Erythroblast (primary cell): ENCODE data around the gene TTC21B.

ENCODE experiments used
- GATA1 ChIP-seq: IDR thresholded peaks from 2 replicates; pipeline ENCODE4 v1.6.1; 2011; ENCODE audit warnings: low read depth, mild to moderate bottlenecking, control low read depth, low read length, moderate library complexity
- POLR2A ChIP-seq: IDR thresholded peaks from 2 replicates; pipeline ENCODE4 v1.6.1; 2011; ENCODE audit warnings: mild to moderate bottlenecking, low read length

DNA sequence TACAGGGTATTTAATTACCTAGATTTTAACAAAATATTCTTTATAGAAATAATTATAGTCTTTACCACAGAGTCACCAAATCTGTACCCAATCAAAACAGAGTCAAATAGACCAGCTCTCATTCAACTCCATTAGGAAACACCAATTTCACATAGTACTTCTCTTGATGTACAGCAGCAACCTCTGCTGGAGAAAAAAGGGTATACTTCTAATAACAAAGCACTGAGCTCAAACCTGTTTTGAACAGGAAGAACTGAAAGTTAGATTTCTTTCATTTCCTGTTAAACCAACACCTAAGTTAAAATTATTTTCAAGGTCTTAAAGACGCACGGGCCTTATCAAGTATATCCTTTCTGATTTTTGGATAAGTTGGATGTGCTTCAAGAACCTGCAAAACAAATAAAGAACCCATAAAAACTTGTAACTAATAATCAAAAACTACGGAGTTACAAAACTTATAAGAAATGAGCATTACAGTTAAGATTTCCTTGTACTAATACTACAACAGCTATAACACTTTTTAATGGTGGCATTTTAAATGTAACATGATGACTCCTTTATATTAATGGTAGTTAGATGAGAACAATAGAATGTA is 79.0 kb downstream of the TTC21B start:
- TF ChIP-seq POLR2A (no peak), GATA1 (no peak)
